D721Med (cell line): ENCODE data around the gene P2RY8.
"Not testable (repeated sequence)": the region's sequence is repeated elsewhere in the genome, so short reads cannot be mapped to it uniquely, and the experiment has no call there.

ENCODE experiments used
- DNase-seq: peaks from one replicate; pipeline ENCODE4 v3.0.0; 2011; ENCODE audit warnings: low spot score; ENCODE audit not compliant: insufficient read length
- FAIRE-seq: peaks from 2 replicates; lab custom pipeline; 2011; peaks lifted over from hg19 to GRCh38; lab: Jason Lieb, UNC
- CTCF ChIP-seq: IDR thresholded peaks from 2 replicates; pipeline ENCODE4 v1.5.1; 2012; ENCODE audit warnings: mild to moderate bottlenecking, control low read depth; ENCODE audit not compliant: insufficient read depth; ENCODE audit errors: missing control alignments

The P2RY8 gene

GRCh38 chrX:1554469-1555210 is 17.7 kb upstream of the P2RY8 start:
- DNase-seq = no peak
- TF ChIP-seq CTCF = no peak
- no peak for FAIRE-seq

- DNase-seq = no peak
- no peak for TF ChIP-seq CTCF
- no peak for FAIRE-seq
Measured at GRCh38 chrX:1551959-1552546, 15.1 kb upstream of the P2RY8 start.

GRCh38 chrX:1546691-1547251 is 9.8 kb upstream of the P2RY8 start:
- no peak for DNase-seq
- FAIRE-seq = no peak
- no peak for TF ChIP-seq CTCF

- FAIRE-seq (no peak), DNase-seq (no peak)
- TF ChIP-seq CTCF = no peak
Measured at GRCh38 chrX:1545776-1546408, 8.9 kb upstream of the P2RY8 start.

- no peak for FAIRE-seq
- DNase-seq = no peak
- no peak for TF ChIP-seq CTCF
Measured at GRCh38 chrX:1542994-1543725, 6.2 kb upstream of the P2RY8 start.

GRCh38 chrX:1539146-1539545 is 2.2 kb upstream of the P2RY8 start:
- not testable (repeated sequence) for FAIRE-seq, DNase-seq

- FAIRE-seq = not testable (repeated sequence)
Measured at GRCh38 chrX:1537716-1538090, 718 bp upstream of the P2RY8 start.

More at GRCh38 chrX:1537716-1538090, 718 bp upstream of the P2RY8 start:
- DNase-seq = not testable (repeated sequence)
